GM18867 (cell line): Measurements from ENCODE around the gene MAGOH.
"Not testable (repeated sequence)": the region's sequence is repeated elsewhere in the genome, so short reads cannot be mapped to it uniquely, and the experiment has no call there.

Experiments
- ATAC-seq: cut with Tn5 transposase; IDR thresholded peaks from one replicate; pipeline ENCODE4 v1.9.1; 2021; ENCODE audit warnings: mild to moderate bottlenecking, moderate library complexity; ENCODE audit not compliant: unreplicated experiment

The MAGOH gene

DNA sequence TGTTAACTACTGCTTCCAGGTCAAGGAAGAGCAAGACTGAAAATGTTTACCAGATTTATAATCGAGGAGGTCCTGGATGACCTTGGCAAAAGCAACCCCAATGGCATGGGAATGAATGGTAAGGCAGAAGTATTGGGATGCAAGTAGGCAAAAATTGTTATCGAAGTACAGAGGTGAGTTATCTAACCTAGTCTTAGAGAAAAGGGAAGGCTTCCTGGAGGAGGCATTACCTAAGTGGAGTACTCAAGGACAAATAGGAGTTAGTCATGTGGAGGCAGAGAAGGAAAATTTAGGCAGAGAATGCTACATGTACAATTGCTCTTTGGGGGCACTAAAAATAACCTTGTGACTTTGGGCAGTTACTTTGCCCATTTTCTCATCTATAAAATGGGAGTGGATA is 3.5 kb upstream of the MAGOH start:
- no peak for ATAC-seq

DNA sequence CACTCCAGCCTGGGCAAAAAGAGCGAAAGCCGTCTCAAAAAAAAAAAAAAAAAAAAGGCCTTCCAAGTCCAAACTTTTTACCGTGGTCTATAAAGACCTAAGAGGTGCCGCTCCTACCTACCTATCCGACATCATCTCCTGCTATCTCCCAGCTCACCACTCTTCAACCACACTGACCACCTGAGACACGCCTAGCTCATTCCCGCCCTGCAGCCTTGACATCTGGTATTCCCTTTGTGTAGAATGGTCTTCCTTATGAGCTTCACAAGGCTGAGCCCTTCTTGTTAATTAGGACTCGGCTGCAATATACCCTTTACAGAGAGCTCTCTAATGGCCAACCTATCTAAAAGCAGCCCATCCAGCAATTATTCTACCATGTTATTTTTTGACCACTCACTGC is 680 bp downstream of the MAGOH start:
- no peak for ATAC-seq

- ATAC-seq, result no peak
These were observed 17.4 kb downstream of the MAGOH start for GRCh38 chr1:53220962-53221286.

DNA sequence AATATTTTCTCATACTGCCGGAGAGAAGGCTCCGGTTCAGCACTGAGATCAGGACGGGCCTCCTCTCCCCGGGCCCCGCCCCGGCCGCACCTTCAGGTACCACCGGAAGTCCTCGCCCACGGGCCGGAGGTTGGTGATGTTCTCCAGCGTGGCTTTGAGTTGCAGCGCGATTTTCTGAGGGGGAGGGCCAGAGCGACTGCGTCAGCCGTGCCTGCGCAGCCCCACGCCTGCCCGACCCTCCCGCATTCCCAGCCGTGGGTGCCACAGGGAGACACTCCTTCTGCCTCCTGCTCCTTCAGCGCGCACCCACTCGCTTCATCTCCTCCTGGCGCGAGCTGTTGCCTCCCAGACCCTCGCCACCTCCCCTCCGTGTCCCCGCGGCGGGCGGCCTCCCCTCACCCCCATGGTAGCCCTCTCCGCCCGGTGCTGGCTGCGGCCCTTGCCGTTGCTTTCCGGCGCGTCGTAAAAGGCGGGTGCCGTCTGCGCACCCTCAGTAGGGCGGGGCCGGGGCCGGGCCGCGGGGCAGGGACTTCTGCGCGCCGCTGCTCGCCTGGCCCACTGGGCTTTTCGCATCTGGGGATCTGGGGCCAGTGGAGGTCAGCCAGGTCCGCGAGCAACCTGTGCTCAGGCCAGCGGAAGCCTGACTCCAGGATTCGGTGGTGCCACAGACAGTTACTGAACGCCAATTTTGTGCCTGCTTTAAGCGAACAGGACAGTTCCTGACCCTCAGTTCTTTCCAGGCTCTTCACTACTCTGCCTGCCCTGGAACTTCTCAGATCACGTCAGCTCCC is 18.0 kb downstream of the MAGOH start, which contains the start of gene CZIB:
TSS of gene CZIB (minus strand) at position 464 of the 791 bp plus-strand sequence. CDS start at position 405, 59 bp downstream.
- ATAC-seq, result peak; percentile 93

DNA sequence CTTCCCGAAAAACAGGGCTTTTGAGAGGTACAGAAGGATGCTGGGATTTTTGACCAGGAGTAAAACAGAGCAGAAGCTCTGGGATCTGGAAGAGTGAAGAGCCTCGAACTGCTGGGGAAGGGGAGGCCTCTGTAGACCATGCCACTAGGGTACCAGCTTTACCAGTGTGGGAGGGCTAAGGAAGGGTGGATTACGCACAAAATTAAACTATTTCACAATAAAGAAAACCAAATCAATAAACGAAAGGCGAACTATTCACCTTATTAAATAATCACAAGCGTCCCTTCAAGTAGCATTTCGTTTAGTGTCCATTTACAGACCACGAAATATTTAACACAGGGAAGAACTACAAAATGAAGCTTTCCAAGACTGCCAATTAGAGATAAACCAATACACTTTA is 18.6 kb downstream of the MAGOH start:
- no peak for ATAC-seq

DNA sequence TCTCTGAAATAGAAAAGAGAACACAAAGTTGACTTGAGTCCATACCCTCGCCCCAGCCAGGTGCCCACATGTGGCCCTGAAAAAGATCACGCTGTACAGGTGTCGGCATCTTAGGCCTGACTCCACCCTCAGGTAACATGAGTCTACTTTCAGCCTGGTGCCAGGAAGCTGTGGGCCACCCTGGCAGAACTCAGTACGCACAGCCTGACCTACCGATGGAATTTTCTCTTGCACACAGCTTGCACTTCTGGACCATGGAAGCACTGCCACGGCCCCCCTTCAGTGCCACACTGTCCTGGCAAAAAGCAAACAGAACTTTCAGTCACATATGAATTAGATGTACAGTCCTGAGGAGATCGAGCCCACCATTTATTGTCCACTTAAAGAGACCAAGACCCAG is 20.1 kb downstream of the MAGOH start:
- ATAC-seq, result no peak

DNA sequence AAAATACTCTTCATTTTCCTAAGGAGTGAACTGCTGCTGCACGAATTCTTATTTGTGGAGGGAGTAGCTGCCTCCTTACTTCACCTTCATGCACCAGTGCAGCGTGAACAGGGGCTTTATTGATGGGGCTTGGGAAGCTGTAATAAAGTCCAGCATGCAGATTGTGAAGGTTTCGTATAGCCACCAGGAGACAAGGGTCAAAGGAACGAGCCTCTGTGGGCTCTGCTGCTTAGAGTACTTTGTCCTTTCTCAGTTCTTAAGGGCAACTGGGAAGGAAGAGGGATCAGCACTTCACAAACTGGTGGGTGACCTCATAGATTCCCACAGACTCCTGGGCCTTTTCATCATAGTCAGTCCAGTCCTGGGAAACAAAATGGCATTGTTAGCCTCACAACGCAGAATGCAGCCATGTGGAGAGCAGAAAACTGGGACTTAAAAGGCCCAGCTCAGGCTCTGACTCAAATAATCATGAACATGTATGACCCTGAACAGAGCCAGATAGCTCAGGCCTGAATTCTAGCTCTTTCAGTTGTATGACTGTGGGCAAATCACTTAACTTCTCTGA is 23.9 kb downstream of the MAGOH start:
- no peak for ATAC-seq

- no peak for ATAC-seq
These were observed 27.4 kb downstream of the MAGOH start for GRCh38 chr1:53210954-53211353.

GRCh38 chr1:53210352-53210751 is 28.0 kb downstream of the MAGOH start:
- ATAC-seq, result no peak

DNA sequence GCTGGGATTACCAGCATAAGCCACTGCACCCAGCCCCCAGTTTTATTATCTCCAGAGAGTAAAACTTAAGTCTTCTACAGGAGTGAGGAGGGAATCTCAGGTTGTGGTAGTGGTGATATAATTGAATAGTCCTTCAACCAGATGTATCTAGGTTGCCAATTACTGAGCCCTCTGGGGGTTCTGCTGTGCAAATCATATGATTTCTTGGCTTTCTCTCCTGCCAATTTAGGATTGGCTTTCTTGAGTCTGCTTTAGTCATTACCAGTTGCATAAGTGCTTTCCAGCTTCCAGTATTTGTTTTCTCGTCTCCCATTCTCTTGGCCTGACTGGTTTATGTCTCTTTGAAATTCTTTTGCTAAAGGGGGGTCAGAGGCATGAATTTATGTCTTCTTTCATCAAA is 30.6 kb downstream of the MAGOH start:
- ATAC-seq, result no peak

DNA sequence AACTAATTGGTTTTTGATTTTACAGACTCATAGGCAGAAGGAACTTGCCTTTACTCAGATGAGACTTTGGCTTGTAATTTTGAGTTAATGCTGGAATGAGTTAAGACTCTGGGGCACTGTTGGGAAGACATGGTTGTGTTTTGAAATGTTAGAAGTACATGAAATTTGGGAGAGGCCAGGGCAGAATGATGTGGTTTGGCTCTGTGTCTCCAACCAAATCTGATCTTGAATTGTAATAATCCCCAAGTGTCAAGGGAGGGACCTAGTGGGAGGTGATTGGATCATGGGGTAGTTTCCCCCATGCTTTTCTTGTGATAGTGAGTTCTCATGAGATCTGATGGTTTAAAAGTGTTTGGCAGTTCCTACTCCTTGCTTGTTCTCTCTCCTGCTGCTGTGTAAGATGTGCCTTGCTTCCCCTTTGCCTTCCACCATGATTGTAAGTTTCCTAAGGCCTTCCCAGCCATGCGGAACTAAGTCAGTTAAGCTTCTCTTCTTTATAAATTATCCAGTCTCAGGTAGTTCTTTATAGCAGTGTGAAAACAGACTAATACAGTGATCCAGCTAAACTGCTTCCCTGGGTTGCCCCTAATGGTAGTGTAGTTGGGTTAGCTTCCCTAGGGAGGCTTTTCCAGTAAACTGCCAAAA is 31.5 kb downstream of the MAGOH start:
- no peak for ATAC-seq

- ATAC-seq, result not testable (repeated sequence)
These were observed 32.1 kb downstream of the MAGOH start for GRCh38 chr1:53206083-53206685.

GRCh38 chr1:53205496-53205895 is 32.8 kb downstream of the MAGOH start:
- not testable (repeated sequence) for ATAC-seq

- no peak for ATAC-seq
These were observed 34.9 kb downstream of the MAGOH start for GRCh38 chr1:53203466-53203865.

GRCh38 chr1:53198241-53198651 is 40.1 kb downstream of the MAGOH start:
- ATAC-seq, result no peak

DNA sequence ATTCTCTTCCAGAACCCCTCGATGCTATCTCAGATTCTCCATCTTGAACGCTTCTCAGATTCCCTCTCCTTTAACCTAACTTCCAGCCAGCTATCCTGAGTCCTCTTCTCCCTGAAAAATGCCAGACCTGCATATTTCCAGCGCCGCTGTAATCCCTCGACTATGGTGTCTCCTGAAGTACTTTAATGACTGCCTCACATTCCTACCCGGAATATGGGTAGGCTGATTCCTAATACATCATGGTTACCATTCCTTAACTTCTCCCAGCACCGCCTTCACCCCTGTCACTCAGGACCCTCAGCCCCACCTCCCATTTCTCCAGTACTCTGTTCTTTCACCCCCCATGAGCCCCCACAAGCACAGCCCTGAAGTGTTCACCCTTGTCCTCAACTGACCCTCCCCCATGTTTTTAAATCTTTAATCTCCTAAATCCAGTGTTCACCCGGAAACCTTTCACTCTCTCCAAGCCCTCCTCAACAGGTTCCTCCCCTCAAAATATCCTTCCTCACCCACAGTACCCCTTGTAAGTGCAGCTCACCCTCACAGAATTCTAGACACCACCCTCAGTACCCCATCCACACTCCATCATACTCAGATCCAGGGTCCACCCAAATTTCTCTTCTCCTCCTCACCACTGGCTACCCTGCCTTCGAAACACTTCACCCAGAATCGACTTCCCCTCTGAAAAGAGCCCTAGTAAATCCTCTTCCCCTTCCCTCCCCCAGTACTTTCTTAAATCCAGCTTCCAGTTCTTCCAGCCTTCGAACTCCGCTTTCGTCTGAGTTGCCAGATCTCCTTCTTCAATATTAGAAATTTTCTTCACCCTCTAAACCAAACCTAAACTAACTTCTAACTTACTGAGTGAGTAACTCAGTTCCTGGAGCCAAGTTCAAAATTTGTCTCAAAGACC is 40.8 kb downstream of the MAGOH start:
- no peak for ATAC-seq

- ATAC-seq, result peak; percentile 99
These were observed 41.6 kb downstream of the MAGOH start, which contains the start of gene CPT2 for GRCh38 chr1:53196485-53197290. Gene CPT2 (plus strand): TSS chr1:53196824. CDS start chr1:53196944, 120 bp downstream.

GRCh38 chr1:53196017-53196484 is 42.3 kb downstream of the MAGOH start:
- ATAC-seq, result no peak

DNA sequence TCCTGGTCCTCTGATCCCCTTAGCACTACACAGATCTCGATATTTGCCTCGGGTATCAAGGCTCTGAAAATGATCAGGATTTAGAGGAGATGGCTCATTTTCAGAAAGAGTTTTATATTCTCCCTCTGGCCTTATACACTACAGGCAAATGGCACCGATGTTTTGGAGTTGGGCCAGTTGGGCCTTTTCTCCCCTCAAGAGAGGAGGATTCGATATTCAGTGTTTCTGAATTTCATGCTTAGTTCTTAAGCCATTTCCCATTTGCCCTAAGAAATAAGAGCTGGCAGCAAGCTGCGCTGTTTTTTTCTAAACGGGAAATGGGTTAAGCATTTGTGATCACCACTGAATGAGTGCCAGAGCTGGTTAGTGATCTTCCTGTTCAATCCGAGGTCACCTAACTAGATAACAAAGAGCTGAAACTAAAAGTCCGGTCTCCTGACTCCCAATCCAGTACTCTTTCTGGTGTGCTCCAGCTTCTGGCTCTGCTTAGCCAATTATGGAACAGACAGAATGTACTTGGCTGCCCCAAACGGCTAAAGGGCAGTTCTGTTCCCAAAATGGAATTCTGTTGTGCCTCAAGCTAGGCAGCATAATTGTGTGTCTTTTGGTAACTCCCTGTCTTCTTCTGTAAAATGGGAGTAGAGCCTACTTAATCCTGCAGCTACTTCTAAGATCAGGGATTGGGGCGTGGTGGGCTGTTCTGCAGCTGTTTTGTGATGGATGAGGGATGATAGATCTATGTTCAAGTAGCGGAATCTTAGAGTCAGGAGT is 42.9 kb downstream of the MAGOH start:
- no peak for ATAC-seq
